Measurements from ENCODE around the gene SEC16A. TPM values are rescaled to one million over a fixed set of nuclear protein-coding genes. Genes with fewer than 3 reads are reported as not detected.

SEC16A gene
- total and polyA plus RNA-seq, 2 donors from 2014 or later: 37.0 to 67.1 TPM

DNA sequence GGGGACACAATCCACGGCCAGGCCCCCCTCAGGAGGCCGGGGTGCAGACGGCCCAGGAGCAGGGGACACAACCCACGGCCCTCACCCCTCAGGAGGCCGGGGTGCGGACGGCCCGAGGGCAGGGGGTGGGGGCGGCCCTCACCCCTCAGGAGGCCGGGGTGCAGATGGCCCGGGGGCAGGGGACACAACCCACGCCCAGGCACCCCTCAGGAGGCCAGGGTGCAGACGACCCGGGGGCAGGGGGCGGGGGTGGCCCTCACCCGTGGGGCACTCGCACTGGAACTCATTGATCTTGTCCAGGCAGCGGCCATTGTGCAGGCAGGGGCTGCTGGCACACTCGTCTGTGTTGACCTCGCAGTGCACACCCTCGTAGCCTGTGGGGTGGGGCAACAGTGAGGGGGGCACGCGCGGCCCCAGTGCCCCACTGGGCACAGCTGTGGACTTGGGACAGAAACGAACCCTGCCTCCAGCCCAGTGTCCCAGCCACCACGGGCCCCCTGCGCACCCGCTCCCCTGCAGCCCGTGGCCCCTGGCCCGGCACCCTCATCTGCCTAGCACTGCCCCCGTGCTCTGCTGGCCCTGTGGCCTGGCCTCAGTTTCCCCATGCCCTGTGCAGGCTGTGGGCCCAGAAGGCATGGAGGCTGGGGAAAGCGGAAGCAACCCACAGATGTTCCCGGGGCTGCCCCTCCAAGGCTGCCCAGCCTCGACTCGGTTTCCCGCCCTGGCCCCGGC is 34.3 kb upstream of the SEC16A start:
- Histone ChIP-seq H3K27ac (ENCODE audit: low read depth in 2 of 2, low read length in 2 of 2) (no peak overlapping the region), H3K36me3 (ENCODE audit: control insufficient read depth in 2 of 3, insufficient read depth in 3 of 3, low read length in 3 of 3) (peaks cover 0 to 32% (median 8%) of the 10 kb centered on the region in 3 donors), H3K27me3 (ENCODE audit: control insufficient read depth, insufficient read depth, low read length) (no peaks in the 10 kb centered on the region), H3K9me3 (ENCODE audit: control insufficient read depth in 2 of 3, insufficient read depth in 1 of 3, low read length in 3 of 3) (no peaks in the 10 kb centered on the region), H3K9ac (ENCODE audit: low read length in 3 of 3) (no peak overlapping the region), H3K4me3 (ENCODE audit: low read length in 3 of 3) (no peak overlapping the region), H3K4me1 (ENCODE audit: control insufficient read depth in 2 of 3, insufficient read depth in 2 of 3, low read depth in 1 of 3, low read length in 3 of 3) (peaks cover 0 to 40% (median 7%) of the 10 kb centered on the region in 3 donors)
- TF ChIP-seq, protein P1, sequence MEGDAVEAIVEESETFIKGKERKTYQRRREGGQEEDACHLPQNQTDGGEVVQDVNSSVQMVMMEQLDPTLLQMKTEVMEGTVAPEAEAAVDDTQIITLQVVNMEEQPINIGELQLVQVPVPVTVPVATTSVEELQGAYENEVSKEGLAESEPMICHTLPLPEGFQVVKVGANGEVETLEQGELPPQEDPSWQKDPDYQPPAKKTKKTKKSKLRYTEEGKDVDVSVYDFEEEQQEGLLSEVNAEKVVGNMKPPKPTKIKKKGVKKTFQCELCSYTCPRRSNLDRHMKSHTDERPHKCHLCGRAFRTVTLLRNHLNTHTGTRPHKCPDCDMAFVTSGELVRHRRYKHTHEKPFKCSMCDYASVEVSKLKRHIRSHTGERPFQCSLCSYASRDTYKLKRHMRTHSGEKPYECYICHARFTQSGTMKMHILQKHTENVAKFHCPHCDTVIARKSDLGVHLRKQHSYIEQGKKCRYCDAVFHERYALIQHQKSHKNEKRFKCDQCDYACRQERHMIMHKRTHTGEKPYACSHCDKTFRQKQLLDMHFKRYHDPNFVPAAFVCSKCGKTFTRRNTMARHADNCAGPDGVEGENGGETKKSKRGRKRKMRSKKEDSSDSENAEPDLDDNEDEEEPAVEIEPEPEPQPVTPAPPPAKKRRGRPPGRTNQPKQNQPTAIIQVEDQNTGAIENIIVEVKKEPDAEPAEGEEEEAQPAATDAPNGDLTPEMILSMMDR (IDR thresholded peaks at IDR 0.05; ENCODE audit: borderline replicate concordance, extremely low read depth, insufficient read depth): no peak
- no peak for FAIRE-seq
- intact Hi-C loops (cut with DNase I): no loop called here
- no peak for DNase-seq

DNA sequence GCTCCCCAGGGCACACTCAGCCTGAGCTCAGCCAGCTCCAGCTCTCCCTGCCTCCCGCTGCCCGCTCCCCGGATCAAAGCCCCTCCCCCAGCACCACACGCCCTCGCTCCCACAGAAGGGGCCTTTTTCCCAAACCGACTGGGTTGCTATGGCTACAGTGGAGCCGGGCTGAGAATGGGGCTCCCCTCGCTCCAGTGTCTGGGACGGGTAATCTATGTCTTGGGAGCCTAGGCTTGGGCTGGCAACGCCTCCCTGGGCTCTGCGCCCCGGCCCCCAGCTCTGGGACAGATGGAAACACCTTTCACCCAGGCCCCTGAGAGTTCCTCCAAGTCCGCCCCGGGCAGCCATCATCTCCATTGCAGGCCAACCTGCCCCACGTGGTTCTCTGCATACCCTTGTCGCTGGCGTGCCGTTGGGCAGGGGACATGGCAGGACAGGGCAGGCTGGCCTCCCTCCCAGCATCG is 33.4 kb upstream of the SEC16A start:
- H3K4me3 ChIP-seq (ENCODE audit: low read length in 3 of 3): no peak overlapping the region
- no peaks in the 10 kb centered on the region for H3K9me3 ChIP-seq (ENCODE audit: control insufficient read depth in 2 of 3, insufficient read depth in 1 of 3, low read length in 3 of 3)
- no peak for DNase-seq
- H3K27me3 ChIP-seq (ENCODE audit: control insufficient read depth, insufficient read depth, low read length): no peaks in the 10 kb centered on the region
- intact Hi-C loops (cut with DNase I): no loop called here
- TF ChIP-seq, protein P1 (IDR thresholded peaks at IDR 0.05; ENCODE audit: borderline replicate concordance, extremely low read depth, insufficient read depth): no peak
- no peak for FAIRE-seq
- no peak overlapping the region for H3K9ac ChIP-seq (ENCODE audit: low read length in 3 of 3)
- H3K4me1 ChIP-seq (ENCODE audit: control insufficient read depth in 2 of 3, insufficient read depth in 2 of 3, low read depth in 1 of 3, low read length in 3 of 3): peaks cover 0 to 36% (median 7%) of the 10 kb centered on the region in 3 donors
- H3K36me3 ChIP-seq (ENCODE audit: control insufficient read depth in 2 of 3, insufficient read depth in 3 of 3, low read length in 3 of 3): peaks cover 0 to 32% (median 8%) of the 10 kb centered on the region in 3 donors
- no peak overlapping the region for H3K27ac ChIP-seq (ENCODE audit: low read depth in 2 of 2, low read length in 2 of 2)

DNA sequence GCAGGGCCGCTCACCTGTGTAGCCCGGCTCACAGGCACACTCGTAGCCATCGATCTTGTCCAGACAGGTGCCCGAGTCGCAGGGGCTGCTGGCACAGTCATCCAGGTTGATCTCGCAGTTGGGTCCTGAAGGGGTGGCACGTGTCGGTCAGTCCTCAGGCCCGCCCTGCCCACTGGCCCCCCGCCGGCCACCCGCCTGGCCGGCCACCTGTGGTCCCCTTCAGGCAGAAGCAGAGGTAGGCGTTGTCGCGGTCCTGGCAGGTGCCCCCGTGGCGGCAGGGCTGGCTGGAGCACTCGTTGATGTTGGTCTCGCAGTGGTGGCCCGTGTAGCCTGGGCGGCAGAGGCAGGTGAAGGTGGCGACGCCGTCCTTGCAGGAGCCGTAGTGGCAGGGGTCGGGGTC is 32.4 kb upstream of the SEC16A start:
- Histone ChIP-seq H3K9ac (ENCODE audit: low read length in 3 of 3) (no peak overlapping the region), H3K9me3 (ENCODE audit: control insufficient read depth in 2 of 3, insufficient read depth in 1 of 3, low read length in 3 of 3) (no peaks in the 10 kb centered on the region), H3K4me1 (ENCODE audit: control insufficient read depth in 2 of 3, insufficient read depth in 2 of 3, low read depth in 1 of 3, low read length in 3 of 3) (peaks cover 0 to 34% (median 7%) of the 10 kb centered on the region in 3 donors), H3K36me3 (ENCODE audit: control insufficient read depth in 2 of 3, insufficient read depth in 3 of 3, low read length in 3 of 3) (peaks cover 0 to 37% (median 8%) of the 10 kb centered on the region in 3 donors), H3K27me3 (ENCODE audit: control insufficient read depth, insufficient read depth, low read length) (no peaks in the 10 kb centered on the region), H3K27ac (ENCODE audit: low read depth in 2 of 2, low read length in 2 of 2) (no peak overlapping the region), H3K4me3 (ENCODE audit: low read length in 3 of 3) (no peak overlapping the region)
- FAIRE-seq (no peak), DNase-seq (no peak)
- TF ChIP-seq, protein P1 (IDR thresholded peaks at IDR 0.05; ENCODE audit: borderline replicate concordance, extremely low read depth, insufficient read depth): no peak
- intact Hi-C loops (cut with DNase I): no loop called here
